ENCODE results near the gene IGF1R.

The IGF1R gene

GRCh38 chr15:98760975-98761374 lies 112.6 kb downstream of the IGF1R start:
- H3K27ac ChIP-seq = no peak overlapping the region
- TF ChIP-seq ZFX (IDR thresholded peaks at IDR 0.05) (no peak), CTCF (conservative IDR thresholded peaks at IDR 0.05) (no peak)

GRCh38 chr15:98763179-98763578 lies 114.8 kb downstream of the IGF1R start:
- no peak for TF ChIP-seq ZFX (IDR thresholded peaks at IDR 0.05)
- TF ChIP-seq CTCF (conservative IDR thresholded peaks at IDR 0.05) = no peak
- no peak overlapping the region; the same call in 1 of the 2 replicates for H3K27ac ChIP-seq

GRCh38 chr15:98764291-98764690 lies 116.0 kb downstream of the IGF1R start:
- TF ChIP-seq CTCF (conservative IDR thresholded peaks at IDR 0.05) (no peak), ZFX (IDR thresholded peaks at IDR 0.05) (no peak)
- H3K27ac ChIP-seq = no peak overlapping the region

GRCh38 chr15:98765610-98766009 lies 117.3 kb downstream of the IGF1R start:
- TF ChIP-seq ZFX (IDR thresholded peaks at IDR 0.05) (no peak), CTCF (conservative IDR thresholded peaks at IDR 0.05) (no peak)

GRCh38 chr15:98767692-98768091 lies 119.4 kb downstream of the IGF1R start:
- no peak for TF ChIP-seq CTCF (conservative IDR thresholded peaks at IDR 0.05)
- no peak for TF ChIP-seq ZFX (IDR thresholded peaks at IDR 0.05)
- no peak overlapping the region for H3K27ac ChIP-seq

More at GRCh38 chr15:98765610-98766009, 117.3 kb downstream of the IGF1R start:
- H3K27ac ChIP-seq = no peak overlapping the region

- TF ChIP-seq CTCF (conservative IDR thresholded peaks at IDR 0.05) = no peak
- H3K27ac ChIP-seq = no peak overlapping the region
Measured at GRCh38 chr15:98769867-98770266, 121.5 kb downstream of the IGF1R start.

GRCh38 chr15:98770984-98771383 lies 122.6 kb downstream of the IGF1R start:
- no peak overlapping the region for H3K27ac ChIP-seq
- no peak for TF ChIP-seq CTCF (conservative IDR thresholded peaks at IDR 0.05)
- no peak for TF ChIP-seq ZFX (IDR thresholded peaks at IDR 0.05)
